ENCODE measurements around the gene MC1R.

MC1R gene

GRCh38 chr16:89899879-89900481, 18.7 kb upstream of the MC1R start:
- TF ChIP-seq, protein P1, sequence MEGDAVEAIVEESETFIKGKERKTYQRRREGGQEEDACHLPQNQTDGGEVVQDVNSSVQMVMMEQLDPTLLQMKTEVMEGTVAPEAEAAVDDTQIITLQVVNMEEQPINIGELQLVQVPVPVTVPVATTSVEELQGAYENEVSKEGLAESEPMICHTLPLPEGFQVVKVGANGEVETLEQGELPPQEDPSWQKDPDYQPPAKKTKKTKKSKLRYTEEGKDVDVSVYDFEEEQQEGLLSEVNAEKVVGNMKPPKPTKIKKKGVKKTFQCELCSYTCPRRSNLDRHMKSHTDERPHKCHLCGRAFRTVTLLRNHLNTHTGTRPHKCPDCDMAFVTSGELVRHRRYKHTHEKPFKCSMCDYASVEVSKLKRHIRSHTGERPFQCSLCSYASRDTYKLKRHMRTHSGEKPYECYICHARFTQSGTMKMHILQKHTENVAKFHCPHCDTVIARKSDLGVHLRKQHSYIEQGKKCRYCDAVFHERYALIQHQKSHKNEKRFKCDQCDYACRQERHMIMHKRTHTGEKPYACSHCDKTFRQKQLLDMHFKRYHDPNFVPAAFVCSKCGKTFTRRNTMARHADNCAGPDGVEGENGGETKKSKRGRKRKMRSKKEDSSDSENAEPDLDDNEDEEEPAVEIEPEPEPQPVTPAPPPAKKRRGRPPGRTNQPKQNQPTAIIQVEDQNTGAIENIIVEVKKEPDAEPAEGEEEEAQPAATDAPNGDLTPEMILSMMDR (conservative IDR thresholded peaks at IDR 0.05; ENCODE audit: low read depth, low read length): no peak
- Histone ChIP-seq H3K27ac (no peak overlapping the region), H3K4me1 (ENCODE audit: low read depth, poor library complexity, severe bottlenecking) (no peaks in the 10 kb centered on the region), H3K9ac (no peak overlapping the region), H4K20me1 (ENCODE audit: insufficient read depth) (no peaks in the 10 kb centered on the region), H3K36me3 (ENCODE audit: insufficient read depth) (peaks cover 2% of the 10 kb centered on the region; the same call in 1 of the 2 replicates), H3K4me2 (no peak overlapping the region), H3K4me3 (IDR thresholded peaks at IDR 0.05; ENCODE audit: insufficient read depth, low read depth, low read length) (no peak overlapping the region), H3K79me2 (ENCODE audit: insufficient read depth, low read depth) (no peaks in the 10 kb centered on the region), H3K27me3 (ENCODE audit: insufficient read depth, low read depth) (no peaks in the 10 kb centered on the region), H2AFZ (ENCODE audit: low read depth) (no peak overlapping the region)

DNA sequence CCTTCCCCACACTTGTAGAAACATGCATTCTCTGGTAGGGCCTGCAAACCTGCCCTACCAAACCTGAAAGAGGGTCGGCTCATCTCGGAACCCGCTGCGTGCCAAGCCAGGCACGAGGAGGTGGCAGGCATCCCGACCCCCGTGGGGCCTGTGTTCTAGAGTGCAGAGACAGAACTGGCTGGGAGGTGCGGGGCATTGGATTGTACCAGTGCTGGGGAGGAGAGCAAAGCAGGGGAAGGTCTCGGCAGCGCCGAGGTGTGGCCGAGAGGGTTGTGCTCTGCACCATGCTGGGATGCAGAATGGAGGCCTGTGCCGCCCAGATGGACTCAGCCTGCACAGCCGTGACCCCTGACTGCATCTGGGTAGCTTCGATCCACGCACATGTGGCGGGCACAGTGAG, 17.8 kb upstream of the MC1R start:
- H3K36me3 ChIP-seq (ENCODE audit: insufficient read depth): 0 out of 2 replicates have a peak, but pooled peaks cover 2% of the 10 kb centered on the region
- H4K20me1 ChIP-seq (ENCODE audit: insufficient read depth): no peaks in the 10 kb centered on the region

DNA sequence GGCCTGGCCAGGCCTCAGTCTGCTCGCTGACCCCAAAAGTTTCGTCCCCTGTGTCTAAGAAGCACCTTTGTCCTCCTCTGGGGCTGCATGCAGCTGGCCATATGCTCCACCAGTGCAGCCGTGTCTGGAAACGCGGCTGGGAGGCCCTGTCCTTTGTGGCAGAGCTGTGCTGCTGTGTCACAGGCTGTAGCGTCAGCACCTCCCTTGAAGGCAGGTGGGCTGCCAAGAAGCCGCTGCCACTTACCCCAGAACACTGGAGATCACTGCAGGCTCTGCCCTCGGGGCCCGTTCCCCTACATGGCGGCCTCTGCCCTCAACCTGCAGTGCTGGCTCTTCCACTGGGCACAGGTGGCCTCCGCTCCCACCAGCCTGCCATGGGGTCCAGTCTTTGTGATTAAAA, 15.7 kb upstream of the MC1R start:
- H4K20me1 ChIP-seq (ENCODE audit: insufficient read depth): no peaks in the 10 kb centered on the region
- H3K36me3 ChIP-seq (ENCODE audit: insufficient read depth): 0 out of 2 replicates have a peak, but pooled peaks cover 2% of the 10 kb centered on the region
- no peak overlapping the region for H3K9ac ChIP-seq
- no peak overlapping the region for H3K27ac ChIP-seq
- no peaks in the 10 kb centered on the region for H3K4me1 ChIP-seq (ENCODE audit: low read depth, poor library complexity, severe bottlenecking)
- H3K4me3 ChIP-seq (IDR thresholded peaks at IDR 0.05; ENCODE audit: insufficient read depth, low read depth, low read length): no peak overlapping the region
- H3K79me2 ChIP-seq (ENCODE audit: insufficient read depth, low read depth): no peaks in the 10 kb centered on the region
- TF ChIP-seq, protein P1 (conservative IDR thresholded peaks at IDR 0.05; ENCODE audit: low read depth, low read length): no peak
- H2AFZ ChIP-seq (ENCODE audit: low read depth): no peak overlapping the region
- H3K27me3 ChIP-seq (ENCODE audit: insufficient read depth, low read depth): no peaks in the 10 kb centered on the region
- no peak overlapping the region for H3K4me2 ChIP-seq

More for the DNA sequence above, 17.8 kb upstream of the MC1R start:
- H3K9ac ChIP-seq: no peak overlapping the region
- no peak overlapping the region for H3K27ac ChIP-seq
- H3K27me3 ChIP-seq (ENCODE audit: insufficient read depth, low read depth): no peaks in the 10 kb centered on the region
- no peak overlapping the region for H3K4me2 ChIP-seq
- no peak overlapping the region for H3K4me3 ChIP-seq (IDR thresholded peaks at IDR 0.05; ENCODE audit: insufficient read depth, low read depth, low read length)
- TF ChIP-seq, protein P1 (conservative IDR thresholded peaks at IDR 0.05; ENCODE audit: low read depth, low read length): no peak
- no peak overlapping the region for H2AFZ ChIP-seq (ENCODE audit: low read depth)
- no peaks in the 10 kb centered on the region for H3K4me1 ChIP-seq (ENCODE audit: low read depth, poor library complexity, severe bottlenecking)
- H3K79me2 ChIP-seq (ENCODE audit: insufficient read depth, low read depth): no peaks in the 10 kb centered on the region

DNA sequence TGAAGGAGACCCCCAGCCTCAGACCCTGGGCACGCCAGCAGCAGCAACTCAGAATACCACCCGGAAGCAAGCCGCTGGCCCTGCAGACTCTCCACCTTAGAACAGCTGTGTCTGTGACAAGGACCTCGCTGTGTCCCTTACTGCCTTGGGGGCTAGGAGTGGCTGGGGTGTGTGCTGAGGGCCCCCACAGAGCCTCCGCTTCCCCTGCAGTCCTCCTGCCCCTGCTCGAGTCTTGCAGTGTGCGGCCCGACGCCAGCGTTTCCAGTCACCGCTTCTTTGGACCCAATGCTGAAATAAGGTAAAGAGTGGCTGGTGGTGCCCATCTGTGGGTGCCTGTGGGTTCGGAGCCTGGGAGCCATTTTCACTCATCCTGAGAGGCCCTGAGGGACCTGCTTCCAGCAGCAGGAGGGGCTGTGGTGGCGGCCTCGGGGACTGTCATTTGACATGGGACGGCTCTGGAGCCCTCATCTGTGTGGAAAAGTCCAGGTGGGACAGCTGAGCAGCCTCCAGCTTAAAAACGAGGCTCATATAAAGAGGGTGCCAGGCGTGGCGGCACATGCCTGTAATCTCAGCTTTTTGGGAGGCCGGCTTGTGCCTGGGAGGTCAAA, 14.7 kb upstream of the MC1R start:
- no peaks in the 10 kb centered on the region for H3K36me3 ChIP-seq (ENCODE audit: insufficient read depth)
- H3K79me2 ChIP-seq (ENCODE audit: insufficient read depth, low read depth): no peaks in the 10 kb centered on the region
- TF ChIP-seq, protein P1 (conservative IDR thresholded peaks at IDR 0.05; ENCODE audit: low read depth, low read length): no peak
- no peaks in the 10 kb centered on the region for H4K20me1 ChIP-seq (ENCODE audit: insufficient read depth)
- H3K4me1 ChIP-seq (ENCODE audit: low read depth, poor library complexity, severe bottlenecking): no peaks in the 10 kb centered on the region
- H3K27me3 ChIP-seq (ENCODE audit: insufficient read depth, low read depth): no peaks in the 10 kb centered on the region
- no peak overlapping the region for H2AFZ ChIP-seq (ENCODE audit: low read depth)
- no peak overlapping the region for H3K9ac ChIP-seq
- H3K4me2 ChIP-seq: no peak overlapping the region
- no peak overlapping the region for H3K4me3 ChIP-seq (IDR thresholded peaks at IDR 0.05; ENCODE audit: insufficient read depth, low read depth, low read length)
- H3K27ac ChIP-seq: no peak overlapping the region
